GM20431 (cell line): ENCODE data around the gene NTRK3.

Experiments used
- in situ Hi-C: fragments of 300-500 bp; cut with MseI, MboI; formaldehyde crosslinking; loops from one replicate; pipeline ENCODE4 v1.15.0; 2020; ENCODE audit warnings: low sequenced_read_pairs; ENCODE audit not compliant: unreplicated experiment

Gene NTRK3

GRCh38 chr15:88190232-88190631, 66.3 kb downstream of the NTRK3 start:
- in situ Hi-C loops: no loop called here

GRCh38 chr15:88188300-88188699, 68.2 kb downstream of the NTRK3 start:
- in situ Hi-C loops: no loop called here

GRCh38 chr15:88187195-88187594, 69.3 kb downstream of the NTRK3 start:
- in situ Hi-C loops: no loop called here

GRCh38 chr15:88185584-88185983, 71.0 kb downstream of the NTRK3 start:
- in situ Hi-C loops: no loop called here

GRCh38 chr15:88181613-88182012, 74.9 kb downstream of the NTRK3 start:
- in situ Hi-C loops: no loop called here

- in situ Hi-C loops: no loop called here
Measured at GRCh38 chr15:88179562-88179961, 77.0 kb downstream of the NTRK3 start.

- in situ Hi-C loops: no loop called here
Measured at GRCh38 chr15:88178631-88179030, 77.9 kb downstream of the NTRK3 start.

- in situ Hi-C loops: no loop called here
Measured at GRCh38 chr15:88177451-88177850, 79.1 kb downstream of the NTRK3 start.

- in situ Hi-C loops: no loop called here
Measured at GRCh38 chr15:88174571-88174970, 82.0 kb downstream of the NTRK3 start.

- in situ Hi-C loops: no loop called here
Measured at GRCh38 chr15:88166082-88166993, 90.2 kb downstream of the NTRK3 start.

- in situ Hi-C loops: no loop called here
Measured at GRCh38 chr15:88161636-88162035, 94.9 kb downstream of the NTRK3 start.

GRCh38 chr15:88155310-88155709, 101.2 kb downstream of the NTRK3 start:
- in situ Hi-C loops: no loop called here

- in situ Hi-C loops: no loop called here
Measured at GRCh38 chr15:88152672-88153071, 103.9 kb downstream of the NTRK3 start.

- in situ Hi-C loops: no loop called here
Measured at GRCh38 chr15:88147760-88148159, 108.8 kb downstream of the NTRK3 start.

- in situ Hi-C loops: no loop called here
Measured at GRCh38 chr15:88144921-88145653, 111.5 kb downstream of the NTRK3 start.

GRCh38 chr15:88142121-88142520, 114.4 kb downstream of the NTRK3 start:
- in situ Hi-C loops: no loop called here

GRCh38 chr15:88141269-88141889, 115.2 kb downstream of the NTRK3 start:
- in situ Hi-C loops: no loop called here

- in situ Hi-C loops: no loop called here
Measured at GRCh38 chr15:88140398-88140797, 116.1 kb downstream of the NTRK3 start.

GRCh38 chr15:88139936-88140335, 116.6 kb downstream of the NTRK3 start:
- in situ Hi-C loops: no loop called here

GRCh38 chr15:88133795-88134194, 122.7 kb downstream of the NTRK3 start:
- in situ Hi-C loops: no loop called here

- in situ Hi-C loops: no loop called here
Measured at GRCh38 chr15:88132499-88132898, 124.0 kb downstream of the NTRK3 start.
